ENCODE measurements around the gene HESX1. TPM values are rescaled to one million over a fixed set of nuclear protein-coding genes. Genes with fewer than 3 reads are reported as not detected.
A peak's percentile ranks its signal among the peaks of the same experiment; 100 is the strongest.

Gene HESX1
- total and polyA plus RNA-seq, 2 of the 13 experiments (the other 11 are each of a cell fraction or from before 2014, with no cell fraction given): 0.57 to 0.75 TPM

DNA sequence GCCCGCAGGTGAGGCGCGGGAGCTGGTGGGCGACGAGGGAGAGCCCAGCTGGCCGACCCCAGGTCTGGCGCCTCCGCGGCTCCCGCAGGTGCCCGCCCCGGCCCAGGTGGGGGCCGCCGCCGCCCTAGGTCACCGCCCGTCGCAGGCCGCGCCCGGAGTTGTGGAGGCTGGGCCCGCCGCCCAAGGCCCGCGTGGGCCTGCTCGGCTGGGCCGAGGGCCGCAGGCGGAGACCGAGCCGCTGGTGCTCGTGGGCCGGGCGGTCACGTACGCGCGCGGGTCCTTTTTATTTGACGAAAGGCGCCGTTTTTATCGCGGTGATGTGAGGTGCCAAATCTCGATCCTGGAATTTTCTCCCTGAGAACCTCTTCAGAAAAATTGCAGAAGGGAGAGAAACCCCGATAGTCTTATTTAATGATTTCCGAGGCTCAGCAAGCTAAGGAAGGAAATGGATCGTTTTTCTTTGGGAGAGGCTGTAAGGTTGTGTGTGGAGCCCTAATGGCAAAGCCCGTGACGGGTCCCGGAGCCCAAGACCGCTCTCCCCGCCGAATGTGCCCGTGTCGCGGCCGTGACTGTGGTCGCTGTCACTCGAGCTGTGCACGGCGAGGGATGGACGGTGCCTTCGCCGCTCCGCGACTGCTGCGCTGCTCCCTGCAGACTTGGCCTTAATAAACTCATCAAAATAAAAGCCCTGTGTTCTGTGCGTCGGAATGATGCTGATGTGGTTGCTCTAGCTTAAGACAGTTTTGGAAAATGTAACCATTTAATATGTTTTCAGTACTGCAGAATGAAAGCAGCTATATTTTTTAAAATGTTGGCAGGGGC is 28.4 kb upstream of the HESX1 start (continued):
- TF ChIP-seq, protein P1, sequence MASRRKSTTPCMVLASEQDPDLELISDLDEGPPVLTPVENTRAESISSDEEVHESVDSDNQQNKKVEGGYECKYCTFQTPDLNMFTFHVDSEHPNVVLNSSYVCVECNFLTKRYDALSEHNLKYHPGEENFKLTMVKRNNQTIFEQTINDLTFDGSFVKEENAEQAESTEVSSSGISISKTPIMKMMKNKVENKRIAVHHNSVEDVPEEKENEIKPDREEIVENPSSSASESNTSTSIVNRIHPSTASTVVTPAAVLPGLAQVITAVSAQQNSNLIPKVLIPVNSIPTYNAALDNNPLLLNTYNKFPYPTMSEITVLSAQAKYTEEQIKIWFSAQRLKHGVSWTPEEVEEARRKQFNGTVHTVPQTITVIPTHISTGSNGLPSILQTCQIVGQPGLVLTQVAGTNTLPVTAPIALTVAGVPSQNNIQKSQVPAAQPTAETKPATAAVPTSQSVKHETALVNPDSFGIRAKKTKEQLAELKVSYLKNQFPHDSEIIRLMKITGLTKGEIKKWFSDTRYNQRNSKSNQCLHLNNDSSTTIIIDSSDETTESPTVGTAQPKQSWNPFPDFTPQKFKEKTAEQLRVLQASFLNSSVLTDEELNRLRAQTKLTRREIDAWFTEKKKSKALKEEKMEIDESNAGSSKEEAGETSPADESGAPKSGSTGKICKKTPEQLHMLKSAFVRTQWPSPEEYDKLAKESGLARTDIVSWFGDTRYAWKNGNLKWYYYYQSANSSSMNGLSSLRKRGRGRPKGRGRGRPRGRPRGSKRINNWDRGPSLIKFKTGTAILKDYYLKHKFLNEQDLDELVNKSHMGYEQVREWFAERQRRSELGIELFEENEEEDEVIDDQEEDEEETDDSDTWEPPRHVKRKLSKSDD (CRISPR knock-in tag; IDR thresholded peaks at IDR 0.05; ENCODE audit: low read depth): no peak
- TF ChIP-seq ZNF816 (CRISPR knock-in tag; IDR thresholded peaks at IDR 0.05; ENCODE audit: borderline replicate concordance): no peak
- TF ChIP-seq, protein P2, sequence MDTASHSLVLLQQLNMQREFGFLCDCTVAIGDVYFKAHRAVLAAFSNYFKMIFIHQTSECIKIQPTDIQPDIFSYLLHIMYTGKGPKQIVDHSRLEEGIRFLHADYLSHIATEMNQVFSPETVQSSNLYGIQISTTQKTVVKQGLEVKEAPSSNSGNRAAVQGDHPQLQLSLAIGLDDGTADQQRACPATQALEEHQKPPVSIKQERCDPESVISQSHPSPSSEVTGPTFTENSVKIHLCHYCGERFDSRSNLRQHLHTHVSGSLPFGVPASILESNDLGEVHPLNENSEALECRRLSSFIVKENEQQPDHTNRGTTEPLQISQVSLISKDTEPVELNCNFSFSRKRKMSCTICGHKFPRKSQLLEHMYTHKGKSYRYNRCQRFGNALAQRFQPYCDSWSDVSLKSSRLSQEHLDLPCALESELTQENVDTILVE (CRISPR knock-in tag; IDR thresholded peaks at IDR 0.05): no peak
- no peak for TF ChIP-seq ZNF260 (CRISPR knock-in tag; IDR thresholded peaks at IDR 0.05; ENCODE audit: borderline replicate concordance, low read depth)
- TF ChIP-seq ZFP82 (CRISPR knock-in tag; IDR thresholded peaks at IDR 0.05; ENCODE audit: borderline replicate concordance): peak; percentile 59; the same call in 1 of the 2 replicates
- TF ChIP-seq ZNF24 (IDR thresholded peaks at IDR 0.05): no peak
- TF ChIP-seq ZNF484 (CRISPR knock-in tag; IDR thresholded peaks at IDR 0.05; ENCODE audit: borderline replicate concordance, low read depth): no peak
- TF ChIP-seq, protein P3, sequence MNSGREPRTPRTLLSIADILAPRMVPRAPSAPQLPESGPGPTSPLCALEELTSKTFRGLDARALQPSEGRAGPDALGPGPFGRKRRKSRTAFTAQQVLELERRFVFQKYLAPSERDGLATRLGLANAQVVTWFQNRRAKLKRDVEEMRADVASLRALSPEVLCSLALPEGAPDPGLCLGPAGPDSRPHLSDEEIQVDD (CRISPR knock-in tag; IDR thresholded peaks at IDR 0.05; ENCODE audit: borderline replicate concordance): no peak
- peak; percentile 39; the same call in 1 of the 2 replicates for TF ChIP-seq KMT2B (CRISPR knock-in tag; IDR thresholded peaks at IDR 0.05)
- TF ChIP-seq NFIB (CRISPR knock-in tag; IDR thresholded peaks at IDR 0.05; ENCODE audit: borderline replicate concordance): no peak
- TF ChIP-seq ZMYM4 (CRISPR knock-in tag; IDR thresholded peaks at IDR 0.05): no peak
- TF ChIP-seq, protein P4, sequence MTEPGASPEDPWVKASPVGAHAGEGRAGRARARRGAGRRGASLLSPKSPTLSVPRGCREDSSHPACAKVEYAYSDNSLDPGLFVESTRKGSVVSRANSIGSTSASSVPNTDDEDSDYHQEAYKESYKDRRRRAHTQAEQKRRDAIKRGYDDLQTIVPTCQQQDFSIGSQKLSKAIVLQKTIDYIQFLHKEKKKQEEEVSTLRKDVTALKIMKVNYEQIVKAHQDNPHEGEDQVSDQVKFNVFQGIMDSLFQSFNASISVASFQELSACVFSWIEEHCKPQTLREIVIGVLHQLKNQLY (CRISPR knock-in tag; IDR thresholded peaks at IDR 0.05): no peak
- TF ChIP-seq SMARCC2 (IDR thresholded peaks at IDR 0.05): no peak
- TF ChIP-seq, protein P5, sequence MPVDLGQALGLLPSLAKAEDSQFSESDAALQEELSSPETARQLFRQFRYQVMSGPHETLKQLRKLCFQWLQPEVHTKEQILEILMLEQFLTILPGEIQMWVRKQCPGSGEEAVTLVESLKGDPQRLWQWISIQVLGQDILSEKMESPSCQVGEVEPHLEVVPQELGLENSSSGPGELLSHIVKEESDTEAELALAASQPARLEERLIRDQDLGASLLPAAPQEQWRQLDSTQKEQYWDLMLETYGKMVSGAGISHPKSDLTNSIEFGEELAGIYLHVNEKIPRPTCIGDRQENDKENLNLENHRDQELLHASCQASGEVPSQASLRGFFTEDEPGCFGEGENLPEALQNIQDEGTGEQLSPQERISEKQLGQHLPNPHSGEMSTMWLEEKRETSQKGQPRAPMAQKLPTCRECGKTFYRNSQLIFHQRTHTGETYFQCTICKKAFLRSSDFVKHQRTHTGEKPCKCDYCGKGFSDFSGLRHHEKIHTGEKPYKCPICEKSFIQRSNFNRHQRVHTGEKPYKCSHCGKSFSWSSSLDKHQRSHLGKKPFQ (CRISPR knock-in tag; IDR thresholded peaks at IDR 0.05; ENCODE audit: insufficient replicate concordance): no peak
- no peak for TF ChIP-seq ATM (IDR thresholded peaks at IDR 0.05; ENCODE audit: borderline replicate concordance)
- TF ChIP-seq PAX8 (CRISPR knock-in tag; IDR thresholded peaks at IDR 0.05; ENCODE audit: borderline replicate concordance): no peak
- peak; percentile 99 for TF ChIP-seq MYNN (CRISPR knock-in tag; IDR thresholded peaks at IDR 0.05; ENCODE audit: low read depth)
